Measurements from ENCODE around the gene MCIDAS. TPM values are rescaled to one million over a fixed set of nuclear protein-coding genes. Genes with fewer than 3 reads are reported as not detected.

MCIDAS gene
- total RNA-seq, 4 donors from 2014 or later, result not detected

DNA sequence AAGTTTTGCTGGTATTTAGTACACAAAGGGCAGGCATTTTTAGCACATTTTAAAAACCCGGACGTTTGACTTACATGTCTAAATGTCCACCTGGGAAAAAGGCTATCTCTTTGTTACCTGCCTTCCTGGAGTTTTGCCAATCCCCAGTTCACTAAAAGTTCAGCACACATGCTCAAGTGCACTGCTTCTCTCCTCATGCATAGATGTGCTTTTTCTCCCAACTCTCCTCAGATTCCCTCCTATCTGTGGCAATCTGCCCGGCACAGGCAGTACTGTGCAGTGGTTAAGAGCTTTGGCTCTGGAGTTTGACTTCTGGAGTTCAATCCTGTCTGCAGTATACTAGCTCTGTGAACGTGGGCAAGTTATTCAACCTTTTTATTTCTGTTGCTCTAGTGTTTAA is 14.6 kb upstream of the MCIDAS start:
- WGBS, result 60% methylated on average over 4 of the region's 4 CpGs
- H3K4me3 ChIP-seq, result no peak overlapping the region
- no peaks in the 10 kb centered on the region for H3K9me3 ChIP-seq
- TF ChIP-seq, protein P1, sequence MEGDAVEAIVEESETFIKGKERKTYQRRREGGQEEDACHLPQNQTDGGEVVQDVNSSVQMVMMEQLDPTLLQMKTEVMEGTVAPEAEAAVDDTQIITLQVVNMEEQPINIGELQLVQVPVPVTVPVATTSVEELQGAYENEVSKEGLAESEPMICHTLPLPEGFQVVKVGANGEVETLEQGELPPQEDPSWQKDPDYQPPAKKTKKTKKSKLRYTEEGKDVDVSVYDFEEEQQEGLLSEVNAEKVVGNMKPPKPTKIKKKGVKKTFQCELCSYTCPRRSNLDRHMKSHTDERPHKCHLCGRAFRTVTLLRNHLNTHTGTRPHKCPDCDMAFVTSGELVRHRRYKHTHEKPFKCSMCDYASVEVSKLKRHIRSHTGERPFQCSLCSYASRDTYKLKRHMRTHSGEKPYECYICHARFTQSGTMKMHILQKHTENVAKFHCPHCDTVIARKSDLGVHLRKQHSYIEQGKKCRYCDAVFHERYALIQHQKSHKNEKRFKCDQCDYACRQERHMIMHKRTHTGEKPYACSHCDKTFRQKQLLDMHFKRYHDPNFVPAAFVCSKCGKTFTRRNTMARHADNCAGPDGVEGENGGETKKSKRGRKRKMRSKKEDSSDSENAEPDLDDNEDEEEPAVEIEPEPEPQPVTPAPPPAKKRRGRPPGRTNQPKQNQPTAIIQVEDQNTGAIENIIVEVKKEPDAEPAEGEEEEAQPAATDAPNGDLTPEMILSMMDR (IDR thresholded peaks at IDR 0.05), result no peak
- TF ChIP-seq EP300 (IDR thresholded peaks at IDR 0.05), result no peak
- no peak for TF ChIP-seq POLR2AphosphoS5 (IDR thresholded peaks at IDR 0.05)
- TF ChIP-seq POLR2A (IDR thresholded peaks at IDR 0.05; ENCODE audit: low read depth), result no peak
- H3K27me3 ChIP-seq, result peaks cover 0 to 48% (median 0%) of the 10 kb centered on the region in 4 donors
- no peaks in the 10 kb centered on the region for H3K4me1 ChIP-seq
- no peak overlapping the region for H3K27ac ChIP-seq (replicated peaks in 1 of 4)
- intact Hi-C loops (cut with DNase I), result no loop called here
- H3K36me3 ChIP-seq, result no peaks in the 10 kb centered on the region
- DNase-seq (ENCODE audit: extremely low spot score), result no peak

DNA sequence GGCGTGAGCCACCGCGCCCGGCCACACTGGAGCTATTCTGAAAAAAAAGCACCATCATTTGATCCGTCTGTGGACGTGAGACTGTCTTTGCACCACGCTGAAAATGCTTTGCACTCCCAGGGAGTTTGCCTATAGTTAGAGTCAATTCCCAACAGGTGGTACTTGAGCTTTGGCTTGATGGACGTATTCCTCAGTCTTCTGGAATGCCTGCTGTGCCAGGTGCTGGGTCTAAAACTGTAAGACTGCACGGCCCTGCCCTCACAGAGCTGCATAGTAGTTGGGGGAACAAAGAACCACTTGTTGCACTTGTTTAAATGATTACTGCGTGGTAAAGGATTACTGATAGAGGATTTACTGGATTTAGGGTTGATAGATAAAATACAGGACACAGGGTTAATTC is 9.7 kb upstream of the MCIDAS start:
- TF ChIP-seq POLR2A (IDR thresholded peaks at IDR 0.05; ENCODE audit: low read depth) (no peak), POLR2AphosphoS5 (IDR thresholded peaks at IDR 0.05) (no peak), EP300 (IDR thresholded peaks at IDR 0.05) (no peak)
- TF ChIP-seq, protein P1 (IDR thresholded peaks at IDR 0.05), result no peak
- peaks cover 2 to 80% (median 17%) of the 10 kb centered on the region in 4 donors for H3K27me3 ChIP-seq
- peaks cover 27 to 30% (median 29%) of the 10 kb centered on the region in 4 donors for H3K4me1 ChIP-seq
- DNase-seq (ENCODE audit: extremely low spot score), result peak; percentile 80
- WGBS, result 76% methylated on average over 10 of the region's 10 CpGs
- intact Hi-C loops (cut with DNase I), result no loop called here
- no peaks in the 10 kb centered on the region for H3K36me3 ChIP-seq
- no peaks in the 10 kb centered on the region for H3K9me3 ChIP-seq
- H3K27ac ChIP-seq (replicated peaks in 1 of 4), result no peak overlapping the region
- H3K4me3 ChIP-seq, result no peak overlapping the region

DNA sequence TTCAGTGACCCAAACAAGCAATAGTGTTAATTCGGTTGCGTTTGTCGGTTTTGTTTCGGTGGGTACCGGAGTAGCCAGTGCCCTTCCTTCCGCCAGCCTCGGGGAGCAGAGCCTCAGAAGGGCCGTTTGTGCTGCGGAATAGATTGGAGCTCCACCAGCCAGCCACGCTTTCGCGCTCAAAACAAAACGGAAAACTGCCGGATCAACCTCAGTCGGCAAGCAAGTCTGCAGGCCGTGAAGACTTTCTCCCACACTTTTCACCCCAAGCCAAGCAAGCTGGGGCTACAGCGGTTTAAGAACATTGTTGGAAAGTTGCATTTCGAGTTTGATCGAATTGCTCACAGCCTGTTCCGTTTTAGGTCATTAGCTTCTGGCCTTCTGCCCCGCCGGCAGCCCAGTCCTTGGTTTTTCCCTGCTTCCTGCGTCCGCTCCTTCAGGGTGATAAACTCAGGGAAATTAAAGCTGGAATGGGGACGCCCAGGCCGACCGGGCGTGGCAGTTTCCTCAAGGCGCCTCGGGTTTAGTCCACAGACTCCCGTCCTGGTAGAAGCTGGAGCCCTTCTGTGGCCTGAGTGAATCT is 7.1 kb upstream of the MCIDAS start:
- H3K27me3 ChIP-seq, result peaks cover 12 to 87% (median 42%) of the 10 kb centered on the region in 4 donors

DNA sequence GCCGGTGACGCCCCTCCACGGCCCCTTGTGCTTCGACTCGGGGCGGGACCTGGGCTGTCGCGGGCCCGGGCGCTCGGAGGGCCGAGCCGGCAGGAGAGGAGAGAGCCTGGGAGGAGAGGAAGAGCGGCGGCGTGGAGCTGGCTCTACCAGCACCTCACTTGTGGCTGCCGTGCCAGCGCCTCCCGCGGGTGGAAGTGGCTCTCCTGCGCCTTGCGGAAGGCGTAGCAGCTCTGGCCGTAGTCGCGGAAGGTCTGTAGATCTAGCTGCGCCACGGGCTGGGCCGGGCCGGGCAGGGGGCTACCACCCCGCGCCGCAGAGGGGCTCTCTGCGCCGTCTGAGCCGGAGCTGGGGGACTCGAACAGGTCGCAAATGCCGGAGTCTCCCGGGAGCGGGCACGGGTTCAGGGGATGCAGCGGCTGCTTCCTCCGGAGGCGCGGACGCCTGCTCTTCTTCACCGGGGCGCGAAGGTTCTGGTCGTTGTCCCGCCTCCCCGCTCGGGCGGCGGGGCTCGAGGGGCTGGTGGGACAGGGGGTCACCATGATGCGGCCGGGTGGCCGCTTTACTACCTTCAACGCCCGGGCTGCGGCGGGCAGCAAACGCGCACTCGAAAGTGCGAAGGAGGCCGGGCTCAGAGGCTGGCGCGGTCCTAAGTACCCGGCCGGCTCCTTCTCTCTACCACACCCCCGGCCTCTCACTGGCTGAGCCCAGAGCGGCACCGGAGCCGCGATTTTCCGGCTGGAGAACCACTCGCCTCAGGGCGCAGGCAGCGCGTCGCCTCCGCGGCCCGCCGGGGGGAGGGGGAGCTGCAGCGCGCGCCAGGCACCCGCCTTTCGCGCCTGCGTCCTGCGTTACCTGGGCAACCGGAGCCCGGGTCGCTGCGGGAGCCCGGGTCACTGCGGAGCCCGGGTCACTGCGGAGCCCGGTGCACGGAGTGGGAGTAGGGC is 6.1 kb upstream of the MCIDAS start, which contains the start of gene CCNO:
TSS of gene CCNO (minus strand) at position 624 of the 944 bp plus-strand sequence. CDS start at position 539, 85 bp downstream.
- under 1% methylated on average over 33 of the region's 106 CpGs for WGBS
- Histone ChIP-seq H3K4me3 (peak within 1 kb of the TSS; percentile 57 to 65 (median 60)), H3K36me3 (no peaks in the 10 kb centered on the region), H3K27me3 (peaks cover 12 to 89% (median 51%) of the 10 kb centered on the region in 4 donors), H3K4me1 (peaks cover 36 to 42% (median 40%) of the 10 kb centered on the region in 4 donors), H3K9me3 (no peaks in the 10 kb centered on the region), H3K27ac (replicated peaks in 1 of 4) (peak within 1 kb of the TSS in 1 of 4 donors; percentile 3)
- intact Hi-C loops (cut with DNase I), result loop anchor here (2.0 kb wide), 1 partner anchor 60 kb away; the partner anchor contains the start of gene CDC20B
- TF ChIP-seq, protein P1 (IDR thresholded peaks at IDR 0.05), result peak in 1 of 3 experiments; percentile 12
- TF ChIP-seq EP300 (IDR thresholded peaks at IDR 0.05), result no peak
- TF ChIP-seq POLR2AphosphoS5 (IDR thresholded peaks at IDR 0.05), result peak in 1 of 2 donors; percentile 47
- DNase-seq (ENCODE audit: extremely low spot score), result peak; percentile 91

More for the DNA sequence above, 7.1 kb upstream of the MCIDAS start:
- 18% methylated on average over 18 of the region's 31 CpGs for WGBS
- Histone ChIP-seq H3K4me3 (peak overlapping the region; percentile 57 to 65 (median 60)), H3K27ac (replicated peaks in 1 of 4) (no peak overlapping the region), H3K36me3 (no peaks in the 10 kb centered on the region), H3K4me1 (peaks cover 36 to 42% (median 40%) of the 10 kb centered on the region in 4 donors), H3K9me3 (no peaks in the 10 kb centered on the region)
- DNase-seq (ENCODE audit: extremely low spot score), result peak; percentile 79
- TF ChIP-seq, protein P1 (IDR thresholded peaks at IDR 0.05), result no peak
- TF ChIP-seq EP300 (IDR thresholded peaks at IDR 0.05) (no peak), POLR2AphosphoS5 (IDR thresholded peaks at IDR 0.05) (no peak), POLR2A (IDR thresholded peaks at IDR 0.05; ENCODE audit: low read depth) (no peak)
- intact Hi-C loops (cut with DNase I), result no loop called here
